AG10803 (cell line): ENCODE measurements around the gene THSD4.

Experiments used
- DNase-seq: peaks from one replicate; pipeline ENCODE4 v3.0.0; 2010; ENCODE audit warnings: low read depth
- H3K4me3 ChIP-seq: 2 replicates; pipeline ENCODE4 v1.5.1; 2011; ENCODE audit warnings: mild to moderate bottlenecking, low read length, control low read depth
- TF ChIP-seq, protein P1 (sequence below): conservative IDR thresholded peaks from 2 replicates; pipeline ENCODE4 v1.5.1; 2011; ENCODE audit warnings: mild to moderate bottlenecking, low read length, control low read depth, inconsistent platforms

THSD4 gene

DNA sequence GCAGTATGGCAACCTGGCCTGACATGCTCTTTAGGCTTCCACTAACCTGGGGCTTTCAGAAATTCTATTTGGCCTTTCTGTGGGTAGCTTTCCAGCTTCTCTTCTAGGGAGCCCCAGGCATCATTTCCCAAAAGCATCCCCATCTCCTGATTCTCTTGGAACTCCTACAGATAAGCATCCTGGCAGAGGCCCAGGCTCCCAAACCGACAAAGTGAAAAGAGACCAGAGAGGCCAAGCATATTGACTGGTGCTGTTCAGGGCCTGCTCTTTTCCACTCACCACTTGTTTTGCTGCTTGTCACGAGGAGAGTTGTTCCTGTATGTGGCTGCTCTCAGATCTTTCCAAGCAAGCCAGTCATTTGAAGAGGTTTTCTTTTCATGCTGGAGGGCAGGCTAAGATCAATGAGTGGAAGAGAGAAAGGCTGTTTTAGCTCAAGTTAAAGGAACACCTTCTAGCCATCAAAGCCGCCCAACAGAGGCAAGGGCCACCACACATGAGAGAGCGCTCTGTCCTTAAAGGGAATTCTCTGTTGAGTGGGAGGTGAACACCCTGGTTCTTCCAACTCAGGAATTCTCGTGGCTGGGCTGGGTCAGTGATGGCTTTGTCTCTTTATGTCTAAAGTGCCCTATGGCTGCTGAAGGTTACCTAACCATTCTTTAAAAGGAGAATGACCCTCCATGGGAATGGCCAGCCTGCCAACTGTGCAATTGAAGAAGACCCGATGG lies 664.0 kb downstream of the THSD4 start:
- DNase-seq = no peak
- H3K4me3 ChIP-seq = no peak overlapping the region
- TF ChIP-seq, protein P1, sequence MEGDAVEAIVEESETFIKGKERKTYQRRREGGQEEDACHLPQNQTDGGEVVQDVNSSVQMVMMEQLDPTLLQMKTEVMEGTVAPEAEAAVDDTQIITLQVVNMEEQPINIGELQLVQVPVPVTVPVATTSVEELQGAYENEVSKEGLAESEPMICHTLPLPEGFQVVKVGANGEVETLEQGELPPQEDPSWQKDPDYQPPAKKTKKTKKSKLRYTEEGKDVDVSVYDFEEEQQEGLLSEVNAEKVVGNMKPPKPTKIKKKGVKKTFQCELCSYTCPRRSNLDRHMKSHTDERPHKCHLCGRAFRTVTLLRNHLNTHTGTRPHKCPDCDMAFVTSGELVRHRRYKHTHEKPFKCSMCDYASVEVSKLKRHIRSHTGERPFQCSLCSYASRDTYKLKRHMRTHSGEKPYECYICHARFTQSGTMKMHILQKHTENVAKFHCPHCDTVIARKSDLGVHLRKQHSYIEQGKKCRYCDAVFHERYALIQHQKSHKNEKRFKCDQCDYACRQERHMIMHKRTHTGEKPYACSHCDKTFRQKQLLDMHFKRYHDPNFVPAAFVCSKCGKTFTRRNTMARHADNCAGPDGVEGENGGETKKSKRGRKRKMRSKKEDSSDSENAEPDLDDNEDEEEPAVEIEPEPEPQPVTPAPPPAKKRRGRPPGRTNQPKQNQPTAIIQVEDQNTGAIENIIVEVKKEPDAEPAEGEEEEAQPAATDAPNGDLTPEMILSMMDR = no peak

DNA sequence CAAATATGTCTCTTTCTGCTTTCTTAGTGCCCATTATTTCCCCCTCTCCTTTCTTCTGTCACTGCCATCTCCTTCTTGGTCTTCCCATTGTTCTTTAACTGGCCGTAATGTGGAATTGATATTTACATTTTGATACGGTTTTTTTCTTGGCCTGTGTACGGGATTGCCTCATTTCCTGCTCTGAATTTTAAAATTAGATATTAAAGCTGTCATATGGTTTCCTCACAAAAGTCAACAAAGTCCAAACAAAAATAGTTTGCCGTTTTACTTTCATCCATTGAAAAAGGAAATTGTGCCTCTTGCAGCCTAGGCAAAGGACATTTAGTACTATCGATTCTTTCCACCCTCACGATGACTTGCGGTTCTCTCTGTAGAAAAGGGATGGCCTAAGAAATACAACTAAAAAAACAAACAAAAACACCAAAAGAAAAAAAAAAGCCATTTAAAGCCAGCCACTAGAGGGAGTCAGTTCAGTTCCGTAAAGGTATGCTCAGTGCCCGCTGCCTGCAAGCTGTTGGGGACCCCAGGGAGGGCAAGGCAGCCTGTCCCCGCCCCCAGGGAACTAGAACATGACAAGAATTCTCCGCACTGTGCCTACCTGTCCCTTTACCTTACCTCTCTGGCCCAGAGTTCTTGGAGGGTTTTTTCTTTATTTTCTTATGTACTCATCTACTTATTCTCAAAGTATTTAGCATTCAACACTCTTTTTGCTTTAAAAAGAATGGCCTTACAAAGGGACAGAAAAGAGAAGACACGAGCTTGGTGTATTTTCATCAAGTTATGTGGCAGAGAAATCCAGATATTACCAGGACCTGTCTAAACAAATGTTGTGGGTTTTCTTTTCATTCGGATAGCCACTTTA lies 665.1 kb downstream of the THSD4 start:
- peak; percentile 50 for DNase-seq
- no peak overlapping the region for H3K4me3 ChIP-seq
- TF ChIP-seq, protein P1 = peak; percentile 78

DNA sequence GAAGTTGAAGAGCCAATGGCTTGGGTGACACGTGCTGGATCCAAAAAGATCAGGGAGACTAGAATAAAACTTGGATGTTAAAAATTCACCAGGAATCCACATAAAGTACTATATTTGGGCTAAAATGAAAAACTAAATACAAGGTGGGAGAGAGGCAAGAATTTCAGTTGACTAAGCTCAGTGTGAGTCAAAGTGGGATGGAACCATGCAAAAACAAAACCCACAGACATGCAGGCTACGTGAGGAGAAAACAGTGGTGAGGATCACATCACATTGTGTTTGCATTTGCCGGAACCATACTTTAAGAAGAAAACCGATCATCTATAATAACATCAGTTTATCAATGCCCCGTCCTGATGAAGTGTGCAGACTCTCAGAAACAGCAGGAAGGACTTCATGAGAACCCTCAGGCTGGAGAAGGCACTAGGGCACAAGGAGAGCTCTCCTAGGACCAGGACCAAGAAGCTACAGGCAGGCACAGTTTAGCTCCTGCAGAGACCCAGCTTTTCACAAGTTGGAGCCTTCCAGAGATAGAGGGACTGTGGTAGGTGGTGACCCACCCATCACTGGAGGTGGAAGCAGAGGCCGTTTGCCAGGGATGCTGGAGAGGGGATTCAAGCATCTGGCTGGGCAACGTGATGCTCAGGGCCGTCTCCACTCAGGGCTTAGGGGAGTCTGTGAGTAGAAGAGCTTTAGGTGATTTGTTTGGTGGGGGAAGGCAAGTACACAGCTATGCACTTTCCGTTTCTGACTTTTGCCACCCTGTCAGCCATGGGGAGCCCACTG lies 666.1 kb downstream of the THSD4 start:
- no peak overlapping the region for H3K4me3 ChIP-seq
- DNase-seq = peak; percentile 38

DNA sequence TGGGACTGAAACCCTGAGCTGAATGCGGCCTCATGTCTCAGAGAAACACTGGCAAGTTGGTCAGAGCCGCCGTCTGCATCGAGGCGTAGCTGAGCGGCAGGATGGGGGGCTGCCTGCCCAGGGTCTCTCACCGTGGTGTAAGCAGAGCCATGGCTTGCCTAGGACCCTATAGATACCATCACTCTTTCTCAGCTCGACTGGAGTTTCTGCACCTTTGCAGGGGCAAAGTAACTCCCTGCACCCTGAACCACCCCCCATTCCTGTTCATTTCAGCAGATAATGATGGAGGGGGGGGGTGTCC lies 666.6 kb downstream of the THSD4 start:
- H3K4me3 ChIP-seq = no peak overlapping the region
- DNase-seq = no peak
- TF ChIP-seq, protein P1 = no peak

More for the DNA sequence above, 666.1 kb downstream of the THSD4 start:
- TF ChIP-seq, protein P1 = no peak

DNA sequence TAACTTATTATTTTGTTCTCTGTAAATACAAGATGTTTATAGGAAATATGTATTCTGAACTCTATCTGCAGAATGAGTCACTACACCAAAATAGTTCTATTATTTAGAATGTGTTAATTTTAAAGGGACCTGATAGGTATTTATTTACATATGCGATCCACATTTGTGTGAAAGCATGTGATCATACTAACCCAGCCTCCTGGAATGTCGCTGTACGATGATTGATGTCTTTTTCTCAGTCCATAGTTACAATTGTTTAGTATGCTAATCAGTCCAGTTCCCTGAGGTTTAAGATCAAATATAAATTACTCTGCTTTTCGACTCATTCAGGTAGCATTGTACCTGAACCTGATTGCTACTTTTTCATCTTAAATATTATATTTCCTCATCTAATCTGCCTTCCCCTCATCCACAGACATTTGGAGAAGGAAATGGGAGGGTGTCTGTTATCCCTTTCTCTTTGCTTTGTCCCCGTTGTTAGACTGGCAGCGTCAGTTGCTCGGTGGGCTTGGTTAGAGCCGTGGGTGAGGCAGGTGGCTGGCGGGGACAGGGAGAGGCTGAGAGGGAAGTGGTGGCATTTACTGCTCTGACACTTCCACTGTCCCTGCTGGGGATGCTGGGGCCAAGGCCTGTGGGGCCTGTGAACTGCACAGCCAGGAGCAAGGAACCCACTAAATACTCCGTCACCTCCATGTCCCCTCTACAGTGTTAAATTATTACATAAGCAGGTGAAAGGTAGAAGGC lies 667.3 kb downstream of the THSD4 start:
- TF ChIP-seq, protein P1 = no peak
- no peak overlapping the region for H3K4me3 ChIP-seq
- no peak for DNase-seq

DNA sequence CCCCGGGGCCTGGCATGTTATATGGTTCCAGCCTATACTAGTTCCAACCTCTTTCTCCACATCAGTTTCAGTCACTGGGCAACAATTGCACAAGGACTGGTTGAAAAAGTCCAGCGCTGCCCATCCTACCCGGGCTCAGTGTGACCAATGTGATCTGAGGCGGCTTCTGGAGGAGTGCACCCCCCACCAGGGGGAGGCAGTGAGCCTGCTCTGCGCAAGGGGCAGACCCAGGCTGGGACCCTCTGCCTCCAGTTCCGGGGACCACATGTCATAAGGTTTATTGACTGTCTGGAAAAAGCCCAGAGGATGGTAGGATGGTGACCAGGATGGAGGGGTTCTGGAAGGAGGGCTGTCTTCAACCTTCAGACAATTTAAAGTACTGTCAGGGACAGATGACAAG lies 669.4 kb downstream of the THSD4 start:
- no peak overlapping the region for H3K4me3 ChIP-seq
- no peak for DNase-seq
- TF ChIP-seq, protein P1 = peak; percentile 18; the same call in 1 of the 2 replicates
